ENCODE results near the gene RAB28.
"Not testable (repeated sequence)": the region's sequence is repeated elsewhere in the genome, so short reads cannot be mapped to it uniquely, and the experiment has no call there.

Gene RAB28

GRCh38 chr4:13445841-13446790 is 38.0 kb downstream of the RAB28 start:
- DNase-seq: no peak

DNA sequence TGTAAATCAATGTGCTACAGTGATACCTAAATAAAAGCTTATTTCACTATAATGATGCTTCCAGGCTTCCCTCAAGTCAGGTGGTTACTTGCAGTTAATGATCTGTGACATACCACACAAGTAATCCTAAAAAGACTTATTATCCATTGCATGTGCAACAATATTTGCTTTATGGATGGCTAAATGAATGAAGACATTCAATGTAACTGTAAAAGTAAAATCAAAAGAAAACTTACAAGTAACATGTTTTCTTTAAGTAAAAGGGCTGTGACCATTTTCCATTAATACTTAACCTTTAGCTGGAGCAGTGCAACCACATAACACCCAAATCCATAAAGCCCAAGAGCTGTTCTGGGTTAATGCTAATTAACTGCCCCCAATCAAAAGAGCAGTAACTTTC is 42.6 kb downstream of the RAB28 start:
- DNase-seq: no peak

GRCh38 chr4:13436962-13437361 is 47.2 kb downstream of the RAB28 start:
- DNase-seq: no peak

GRCh38 chr4:13432453-13432852 is 51.7 kb downstream of the RAB28 start:
- no peak for DNase-seq

DNA sequence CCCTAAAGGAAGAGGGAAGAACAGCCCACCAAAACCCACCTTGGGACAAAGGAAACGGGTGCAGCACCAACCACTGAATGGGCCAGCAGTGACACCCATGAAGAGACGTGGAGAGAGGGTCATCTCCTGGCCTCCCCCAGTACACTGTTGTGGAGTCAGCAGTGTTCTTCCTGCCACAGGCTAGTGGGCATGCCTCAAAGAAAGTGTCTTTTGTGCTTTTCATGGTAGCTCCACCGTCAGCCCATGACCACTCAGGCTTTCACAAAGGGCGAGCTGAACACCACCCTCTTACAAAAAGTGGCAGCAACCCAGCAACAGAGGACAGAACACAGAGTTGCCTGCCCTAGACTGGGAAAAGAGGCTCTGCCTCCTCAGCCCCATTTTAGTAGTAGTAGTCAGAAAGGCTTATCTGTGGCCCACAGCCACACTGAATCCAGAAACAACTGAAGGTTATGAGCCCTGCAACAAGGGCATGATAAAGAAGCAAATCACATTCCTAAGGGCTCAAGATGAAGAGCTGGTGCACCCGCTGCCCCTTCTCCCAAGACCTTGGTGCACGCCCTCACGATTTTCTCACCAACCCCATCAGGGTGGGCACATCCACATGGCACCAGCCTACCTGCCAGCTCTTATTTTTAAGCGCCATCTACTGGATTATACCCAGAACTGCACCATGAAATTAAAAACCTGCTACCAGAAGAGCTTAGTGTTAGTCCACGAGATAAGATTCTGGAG is 53.1 kb downstream of the RAB28 start:
- DNase-seq: no peak

- DNase-seq: no peak
Observed at GRCh38 chr4:13427599-13428325, 56.4 kb downstream of the RAB28 start.

DNA sequence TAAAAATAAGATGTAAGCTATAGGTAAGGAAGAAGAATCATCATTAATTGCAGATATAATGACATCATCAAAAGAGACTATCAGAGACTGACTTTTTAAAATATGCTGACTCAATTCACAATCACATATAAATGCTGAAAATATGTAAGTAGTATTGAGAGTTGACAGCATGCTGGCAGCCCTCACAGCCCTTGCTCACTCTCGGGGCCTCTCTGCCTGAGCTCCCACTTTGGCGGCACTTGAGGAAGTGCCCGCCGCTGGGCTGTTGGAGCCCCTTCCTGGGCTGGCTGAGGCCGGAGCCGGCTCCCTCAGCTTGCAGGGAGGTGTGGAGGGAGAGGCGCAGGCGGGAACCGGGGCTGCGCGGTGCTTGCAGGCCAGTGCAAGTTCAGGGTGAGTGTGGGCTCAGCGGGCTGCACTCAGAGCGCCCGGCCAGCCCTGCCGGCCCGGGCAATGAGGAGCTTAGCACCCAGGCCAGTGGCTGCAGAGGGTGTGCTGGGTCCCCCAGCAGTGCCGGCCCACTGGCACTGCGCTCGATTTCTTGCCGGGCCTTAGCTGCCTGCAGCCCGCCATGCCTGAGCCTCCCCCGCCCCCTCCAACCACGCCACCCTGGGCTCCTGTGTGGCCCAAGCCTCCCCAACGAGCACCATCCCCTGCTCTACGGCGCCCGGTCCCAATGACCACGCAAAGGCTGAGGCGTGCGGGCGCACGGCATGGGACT is 68.9 kb downstream of the RAB28 start:
- DNase-seq: peak; percentile 15

DNA sequence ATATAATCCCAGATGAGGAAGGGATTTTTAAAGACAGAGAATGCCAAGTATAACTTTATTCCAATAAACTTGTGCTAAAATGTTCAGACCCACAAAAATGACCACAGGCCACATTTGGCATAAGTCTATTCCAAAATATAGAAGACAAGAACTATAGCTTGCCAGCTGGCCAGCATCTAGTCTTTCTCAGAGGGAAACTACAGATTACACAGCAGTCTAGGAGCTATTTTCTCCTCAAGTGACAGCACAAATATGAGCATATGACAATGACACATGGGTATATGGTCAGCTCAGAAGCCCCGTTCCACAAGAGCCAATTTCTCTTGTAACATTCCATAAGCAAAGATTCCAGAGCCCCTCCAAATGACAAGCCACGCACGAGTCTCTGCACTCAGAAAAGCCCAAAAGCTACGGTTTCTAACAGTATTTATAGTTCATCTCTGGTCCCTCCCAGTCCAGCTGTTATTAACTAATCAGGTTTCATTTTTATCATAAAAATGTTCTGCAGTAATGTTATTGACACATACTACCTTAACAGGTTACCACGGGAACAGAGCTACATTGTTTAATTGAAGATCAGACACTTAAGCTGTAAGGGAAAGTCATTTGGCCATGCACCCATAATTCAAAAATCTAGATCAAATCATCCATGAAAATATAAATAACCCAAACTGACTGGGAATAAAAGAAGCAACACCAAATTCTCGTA is 70.3 kb downstream of the RAB28 start:
- DNase-seq: no peak

GRCh38 chr4:13411942-13412341 is 72.2 kb downstream of the RAB28 start:
- DNase-seq: no peak

GRCh38 chr4:13409324-13409723 is 74.8 kb downstream of the RAB28 start:
- no peak for DNase-seq

- not testable (repeated sequence) for DNase-seq
Observed at GRCh38 chr4:13406156-13406555, 78.0 kb downstream of the RAB28 start.

DNA sequence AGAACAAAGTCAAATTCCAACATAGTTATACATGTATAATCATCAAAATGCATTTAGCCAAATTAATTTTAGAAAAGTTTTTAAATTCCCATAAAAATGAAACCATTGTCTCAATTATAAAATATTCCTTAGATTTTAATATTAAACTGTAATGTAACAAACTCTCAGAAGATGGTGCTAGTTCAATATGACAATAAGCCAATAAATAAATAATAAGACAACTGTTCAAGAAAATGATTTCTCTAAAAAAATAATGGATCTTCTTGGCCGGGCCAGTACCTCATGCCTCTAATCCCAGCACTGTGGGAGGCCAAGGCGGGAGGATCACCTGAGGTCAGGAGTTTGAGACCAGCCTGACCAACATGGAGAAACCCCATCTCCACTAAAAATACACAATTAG is 80.3 kb downstream of the RAB28 start:
- no peak for DNase-seq

GRCh38 chr4:13403326-13403725 is 80.8 kb downstream of the RAB28 start:
- no peak for DNase-seq

DNA sequence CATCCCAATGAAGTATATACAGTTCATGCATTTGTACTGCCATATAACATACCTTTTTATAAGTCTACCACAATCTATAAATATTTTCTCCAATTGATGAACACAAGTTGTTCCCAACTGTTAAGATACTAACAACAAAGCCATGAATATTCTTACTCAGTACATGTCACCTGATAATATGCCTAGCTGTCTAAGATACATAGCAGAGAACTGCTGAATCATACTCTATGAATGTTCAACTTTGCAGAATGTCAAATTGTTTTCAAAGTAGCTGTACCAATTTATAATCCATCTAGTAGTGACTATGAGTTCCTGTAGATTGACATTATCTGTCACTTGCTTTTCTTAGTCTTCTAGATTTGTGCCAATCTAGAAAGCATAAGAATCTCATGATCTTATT is 84.9 kb downstream of the RAB28 start:
- peak; percentile 11 for DNase-seq

- no peak for DNase-seq
Observed at GRCh38 chr4:13396161-13396560, 88.0 kb downstream of the RAB28 start.

GRCh38 chr4:13389901-13390300 is 94.2 kb downstream of the RAB28 start:
- not testable (repeated sequence) for DNase-seq

GRCh38 chr4:13386405-13387107 is 97.6 kb downstream of the RAB28 start:
- DNase-seq: peak; percentile 8

- DNase-seq: no peak
Observed at GRCh38 chr4:13384055-13384454, 100.1 kb downstream of the RAB28 start.

DNA sequence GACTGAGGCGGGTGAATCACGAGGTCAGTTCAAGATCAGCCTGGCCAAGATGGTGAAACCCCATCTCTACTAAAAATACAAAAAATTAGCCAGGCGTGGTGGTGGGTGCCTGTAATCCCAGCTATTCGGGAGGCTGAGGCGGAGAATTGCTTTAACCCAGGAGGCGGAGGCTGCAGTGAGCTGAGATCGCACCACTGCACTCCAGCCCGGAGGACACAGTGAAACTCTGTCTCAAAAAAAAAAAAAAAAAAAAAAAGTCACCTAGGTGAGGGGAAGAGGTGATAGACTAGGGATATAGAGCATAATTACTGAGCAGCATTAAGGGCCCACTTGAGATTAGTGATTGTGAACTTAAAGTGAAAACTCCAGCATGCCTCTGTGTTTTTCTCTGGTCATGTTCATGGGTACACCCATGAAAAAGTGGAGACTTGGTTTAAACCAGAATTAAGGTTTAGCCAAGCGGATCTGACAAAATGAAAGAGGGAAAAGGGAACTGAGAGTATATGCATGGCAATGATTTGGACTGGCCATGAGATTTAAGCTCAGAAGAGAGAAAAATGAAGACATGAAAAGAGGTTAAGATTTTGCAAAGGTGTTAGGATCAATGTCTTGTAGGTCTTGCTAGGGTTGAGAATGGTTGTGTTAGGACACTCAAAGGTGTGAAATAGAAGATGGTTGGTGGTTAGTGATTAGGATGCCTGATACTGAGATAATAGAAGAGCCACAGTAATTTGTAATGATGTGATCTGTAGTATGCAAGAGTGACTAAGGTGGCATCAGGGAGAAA is 105.0 kb downstream of the RAB28 start:
- DNase-seq: no peak

DNA sequence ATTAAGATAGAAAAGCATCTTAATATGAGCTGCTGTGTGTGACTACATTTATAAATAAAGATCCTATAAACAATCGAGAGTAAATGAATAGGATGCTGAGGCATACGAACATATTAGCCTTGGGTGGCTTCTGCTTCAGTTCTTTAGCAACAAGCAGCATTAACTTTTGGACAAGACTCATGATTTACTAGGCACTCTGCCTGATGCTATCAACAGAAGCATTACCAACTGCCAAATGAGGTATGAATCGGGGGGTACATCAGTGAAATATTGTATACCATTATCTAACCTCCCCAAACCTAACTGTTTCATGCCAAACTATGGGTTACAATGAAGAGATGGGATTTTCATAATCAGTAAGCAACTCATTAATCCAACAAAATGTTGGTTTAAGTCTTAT is 113.1 kb downstream of the RAB28 start:
- DNase-seq: no peak

GRCh38 chr4:13368217-13368616 is 115.9 kb downstream of the RAB28 start:
- DNase-seq: peak; percentile 30

Data from fibroblast of skin of right biceps (primary cell).